HG02840 (cell line): ENCODE results near the gene HMGA1.

Experiments used
- ATAC-seq: cut with Tn5 transposase; IDR thresholded peaks from one replicate; pipeline ENCODE4 v1.9.1; 2021; ENCODE audit warnings: mild to moderate bottlenecking, moderate library complexity, moderate number of reproducible peaks; ENCODE audit not compliant: unreplicated experiment, low FRiP score

Gene HMGA1

GRCh38 chr6:34223956-34224940, 12.4 kb upstream of the HMGA1 start:
- ATAC-seq, result peak; percentile 79

- no peak for ATAC-seq
These were observed 11.1 kb upstream of the HMGA1 start for GRCh38 chr6:34225551-34225950.

GRCh38 chr6:34226066-34226465, 10.6 kb upstream of the HMGA1 start:
- ATAC-seq, result no peak

- no peak for ATAC-seq
These were observed 9.7 kb upstream of the HMGA1 start for GRCh38 chr6:34226731-34227586.

GRCh38 chr6:34227761-34228421, 8.8 kb upstream of the HMGA1 start:
- no peak for ATAC-seq

GRCh38 chr6:34229877-34230276, 6.8 kb upstream of the HMGA1 start:
- no peak for ATAC-seq

GRCh38 chr6:34230653-34231371, 5.9 kb upstream of the HMGA1 start:
- ATAC-seq, result no peak

- no peak for ATAC-seq
These were observed 4.9 kb upstream of the HMGA1 start for GRCh38 chr6:34231566-34232336.

GRCh38 chr6:34232901-34233300, 3.8 kb upstream of the HMGA1 start:
- ATAC-seq, result no peak

- no peak for ATAC-seq
These were observed 2.8 kb upstream of the HMGA1 start for GRCh38 chr6:34233867-34234266.

GRCh38 chr6:34234667-34235306, 1.9 kb upstream of the HMGA1 start:
- no peak for ATAC-seq

GRCh38 chr6:34235307-34236130, 1.2 kb upstream of the HMGA1 start:
- ATAC-seq, result no peak

GRCh38 chr6:34236131-34236442, 586 bp upstream of the HMGA1 start:
- peak; percentile 7 for ATAC-seq

- ATAC-seq, result peak; percentile 14
These were observed 646 bp downstream of the HMGA1 start for GRCh38 chr6:34237316-34237721.

GRCh38 chr6:34237722-34238584, 1.3 kb downstream of the HMGA1 start:
- ATAC-seq, result peak; percentile 10

GRCh38 chr6:34238585-34239499, 2.2 kb downstream of the HMGA1 start:
- ATAC-seq, result no peak
